ENCODE data around the gene PRMT1. TPM values are rescaled to one million over a fixed set of nuclear protein-coding genes. Genes with fewer than 3 reads are reported as not detected.

Gene PRMT1
- total RNA-seq, 1 donor from 2014 or later, result 372 TPM

GRCh38 chr19:49727217-49728030, 50.4 kb downstream of the PRMT1 start:
- intact Hi-C loops (cut with micrococcal nuclease), result no loop called here
- no peak for TF ChIP-seq CTCF (IDR thresholded peaks at IDR 0.05)
- Mint-ChIP-seq H3K36me3 (ENCODE audit: low read depth) (no peaks in the 10 kb centered on the region), H3K27ac (no peak overlapping the region), H3K4me3 (no peak overlapping the region), H3K9me3 (no peaks in the 10 kb centered on the region), H3K4me1 (no peaks in the 10 kb centered on the region), H3K27me3 (peaks cover 3% of the 10 kb centered on the region)
- DNase-seq, result no peak
- ATAC-seq (ENCODE audit: low read depth), result no peak
- CTCF ChIA-PET, result no interaction called here
- POLR2A ChIA-PET, result no interaction called here

- ChIA-PET POLR2A (no interaction called here), CTCF (interaction anchor here (1.0 kb wide), 1 partner anchor 13 kb away, joined by 3 read pairs; no protein-coding TSS in a partner anchor)
- DNase-seq (no peak), ATAC-seq (ENCODE audit: low read depth) (no peak)
- H3K9me3 Mint-ChIP-seq, result no peaks in the 10 kb centered on the region
- H3K36me3 Mint-ChIP-seq (ENCODE audit: low read depth), result no peaks in the 10 kb centered on the region
- peaks cover 2% of the 10 kb centered on the region for H3K27me3 Mint-ChIP-seq
- intact Hi-C loops (cut with micrococcal nuclease), result no loop called here
- no peak for TF ChIP-seq CTCF (IDR thresholded peaks at IDR 0.05)
- no peak overlapping the region for H3K27ac Mint-ChIP-seq
- no peaks in the 10 kb centered on the region for H3K4me1 Mint-ChIP-seq
- no peak overlapping the region for H3K4me3 Mint-ChIP-seq
Observed at GRCh38 chr19:49730166-49730565, 53.1 kb downstream of the PRMT1 start.

Other genes with a start within 250 kb of the PRMT1 start
- 0.15 and 0.55 TPM in 2 replicates for gene SLC17A7, start 235.7 kb upstream of the PRMT1 start, total RNA-seq
- gene PIH1D1, start 225.5 kb upstream of the PRMT1 start, total RNA-seq, result 110 and 111 TPM in 2 replicates
- gene ALDH16A1, start 224.0 kb upstream of the PRMT1 start, total RNA-seq, result 61.4 and 61.6 TPM in 2 replicates
- gene FLT3LG, start 203.1 kb upstream of the PRMT1 start, total RNA-seq, result 15.4 and 17.7 TPM in 2 replicates
- 6,642 and 7,342 TPM in 2 replicates for gene RPL13A, start 189.7 kb upstream of the PRMT1 start, total RNA-seq
- gene RPS11, start 180.8 kb upstream of the PRMT1 start, total RNA-seq, result 3,758 and 4,733 TPM in 2 replicates
- gene FCGRT, start 164.6 kb upstream of the PRMT1 start, total RNA-seq, result 17.4 and 18.8 TPM in 2 replicates
- 0.89 and 1.1 TPM in 2 replicates for gene RCN3, start 149.3 kb upstream of the PRMT1 start, total RNA-seq
- 49.9 and 54.8 TPM in 2 replicates for gene NOSIP, start 96.7 kb upstream of the PRMT1 start, total RNA-seq
- 1.8 and 2.2 TPM in 2 replicates for gene PRRG2, start 96.0 kb upstream of the PRMT1 start, total RNA-seq
- gene PRR12, start 86.1 kb upstream of the PRMT1 start, total RNA-seq, result 37.1 and 42.1 TPM in 2 replicates
- 4.8 and 5.1 TPM in 2 replicates for gene RRAS, start 37.1 kb upstream of the PRMT1 start, total RNA-seq
- gene SCAF1, start 35.1 kb upstream of the PRMT1 start, total RNA-seq, result 58.7 and 61.0 TPM in 2 replicates
- gene IRF3, start 11.4 kb upstream of the PRMT1 start, total RNA-seq, result 145 and 171 TPM in 2 replicates
- 30.7 and 39.1 TPM in 2 replicates for gene BCL2L12, start 11.3 kb upstream of the PRMT1 start, total RNA-seq
- gene ADM5, start 12.3 kb downstream of the PRMT1 start, total RNA-seq, result 6.8 and 9.5 TPM in 2 replicates
- 0.35 and 0.51 TPM in 2 replicates for gene CPT1C, start 13.8 kb downstream of the PRMT1 start, total RNA-seq
- 0.39 and 0.55 TPM in 2 replicates for gene TSKS, start 86.0 kb downstream of the PRMT1 start, total RNA-seq
- 56.7 and 60.6 TPM in 2 replicates for gene AP2A1, start 89.7 kb downstream of the PRMT1 start, total RNA-seq
- gene FUZ, start 136.0 kb downstream of the PRMT1 start, total RNA-seq, result 12.0 and 15.0 TPM in 2 replicates
- 70.1 and 88.8 TPM in 2 replicates for gene MED25, start 141.0 kb downstream of the PRMT1 start, total RNA-seq
- 103 and 107 TPM in 2 replicates for gene PTOV1, start 173.9 kb downstream of the PRMT1 start, total RNA-seq
- 174 and 205 TPM in 2 replicates for gene PNKP, start 190.3 kb downstream of the PRMT1 start, total RNA-seq
- 21.3 and 28.7 TPM in 2 replicates for gene AKT1S1, start 200.1 kb downstream of the PRMT1 start, total RNA-seq
- gene TBC1D17, start 200.4 kb downstream of the PRMT1 start, total RNA-seq, result 51.1 and 57.0 TPM in 2 replicates
- gene IL4I1, start 219.6 kb downstream of the PRMT1 start, total RNA-seq, result 24.0 and 25.5 TPM in 2 replicates

Data from activated B cell treated with CpG ODN at 0.5 μM for 24 hours (primary cell).